ENCODE data around the gene DLK1.

- TF ChIP-seq CTCF (conservative IDR thresholded peaks at IDR 0.05; ENCODE audit: low read length): no peak
- TF ChIP-seq EZH2phosphoT487 (IDR thresholded peaks at IDR 0.05; ENCODE audit: borderline replicate concordance, low read depth, low read length): no peak
Measured at GRCh38 chr14:100762089-100762515, 35.4 kb downstream of the DLK1 start.

Data from OCI-LY7 (cell line).